ENCODE measurements around the gene LRP5.

LRP5 gene

DNA sequence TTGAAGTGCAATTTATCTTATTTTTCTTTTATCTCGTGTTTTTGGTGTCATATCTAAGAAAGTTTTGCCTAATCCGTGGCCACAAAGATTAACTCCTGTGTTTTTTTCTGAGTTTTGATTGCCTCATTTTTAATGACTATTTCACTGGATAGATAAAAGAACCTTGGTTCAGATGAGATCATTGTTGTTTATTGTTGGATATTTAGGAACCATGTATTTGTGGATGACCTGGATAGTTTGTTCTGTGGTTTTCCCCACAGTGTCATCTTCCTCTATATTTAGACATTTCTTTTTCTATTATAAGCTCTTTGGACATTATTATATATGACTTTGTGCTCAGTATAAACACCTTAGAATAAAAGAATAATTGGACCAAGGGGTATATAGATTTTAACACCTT, 185.4 kb downstream of the LRP5 start:
- DNase-seq (ENCODE audit: low read depth in 1 of 2, low spot score in 1 of 2): no peak

DNA sequence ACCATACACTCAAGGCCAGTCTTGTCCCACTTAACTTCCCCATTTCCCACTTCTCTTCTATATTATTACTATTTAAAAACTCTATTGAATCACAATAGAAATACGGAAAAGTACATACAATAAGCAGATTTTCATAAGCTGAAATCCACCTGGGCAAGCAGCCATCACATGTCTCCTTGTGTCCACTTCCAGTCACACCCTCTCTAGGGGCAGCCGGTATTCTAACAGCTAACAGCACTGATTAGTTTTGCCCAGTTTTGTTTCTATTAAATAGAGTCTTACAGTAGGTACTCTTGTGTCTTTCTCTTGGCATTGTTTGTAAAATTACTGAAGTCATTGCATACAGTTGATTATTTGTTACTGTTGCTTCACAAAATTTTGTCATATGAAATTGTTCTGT, 185.9 kb downstream of the LRP5 start:
- DNase-seq (ENCODE audit: low read depth in 1 of 2, low spot score in 1 of 2): no peak

Measured in activated T-helper 1 cell treated with anti-CD3 and anti-CD28 coated beads, Interleukin-2, amount 50 U/mL, for 16 hours (primary cell).